Activated CD4-positive, CD25-positive, alpha-beta regulatory T cell treated with anti-CD3 and anti-CD28 coated beads, Interleukin-2, amount 50 U/mL, for 16 hours (primary cell): ENCODE measurements around the gene HIPK1.
"Not testable (repeated sequence)": the region's sequence is repeated elsewhere in the genome, so short reads cannot be mapped to it uniquely, and the experiment has no call there.

Experiments
- DNase-seq: peaks from one replicate; pipeline ENCODE4 v3.0.0-alpha.2; 2020; ENCODE audit warnings: low read depth, low spot score

Gene HIPK1

DNA sequence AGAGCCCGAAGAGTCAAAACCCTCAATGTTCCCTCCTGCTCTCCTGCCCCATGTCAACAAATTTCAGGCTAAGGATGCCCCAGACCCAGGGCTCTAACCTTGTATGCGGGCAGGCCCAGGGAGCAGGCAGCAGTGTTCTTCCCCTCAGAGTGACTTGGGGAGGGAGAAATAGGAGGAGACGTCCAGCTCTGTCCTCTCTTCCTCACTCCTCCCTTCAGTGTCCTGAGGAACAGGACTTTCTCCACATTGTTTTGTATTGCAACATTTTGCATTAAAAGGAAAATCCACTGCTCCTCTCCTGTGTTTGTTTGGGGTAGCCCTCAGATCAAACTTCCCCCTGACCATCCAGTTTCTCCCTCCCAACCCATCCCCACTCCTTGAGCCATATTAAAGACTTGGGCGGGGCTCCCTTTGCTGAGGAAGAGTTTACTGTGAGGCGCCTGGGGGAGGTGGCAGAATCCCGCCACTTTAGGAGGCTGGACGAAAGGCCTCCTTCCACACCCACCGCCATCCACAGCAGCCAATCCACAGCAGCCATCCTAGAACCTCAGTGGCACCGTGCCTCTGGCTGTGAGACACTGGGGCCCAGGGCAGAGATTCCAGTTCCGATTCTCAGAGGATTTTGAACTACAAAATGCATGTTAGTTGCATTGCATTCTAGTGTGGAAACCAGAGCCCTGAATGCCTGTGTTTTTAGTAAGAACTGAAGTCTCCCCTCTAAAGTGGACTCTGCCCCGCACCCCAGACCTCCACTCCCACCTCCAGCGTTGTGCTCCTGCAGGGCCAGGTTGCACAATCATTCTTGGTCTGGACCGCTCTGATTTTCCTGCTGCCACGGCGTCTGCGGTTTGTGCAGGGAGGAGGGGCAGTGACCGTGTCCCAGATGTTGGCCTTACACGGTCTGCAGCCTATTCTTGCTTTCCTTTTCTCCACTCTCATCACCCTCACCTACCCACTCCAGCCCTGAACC, 53.1 kb downstream of the HIPK1 start:
- no peak for DNase-seq

DNA sequence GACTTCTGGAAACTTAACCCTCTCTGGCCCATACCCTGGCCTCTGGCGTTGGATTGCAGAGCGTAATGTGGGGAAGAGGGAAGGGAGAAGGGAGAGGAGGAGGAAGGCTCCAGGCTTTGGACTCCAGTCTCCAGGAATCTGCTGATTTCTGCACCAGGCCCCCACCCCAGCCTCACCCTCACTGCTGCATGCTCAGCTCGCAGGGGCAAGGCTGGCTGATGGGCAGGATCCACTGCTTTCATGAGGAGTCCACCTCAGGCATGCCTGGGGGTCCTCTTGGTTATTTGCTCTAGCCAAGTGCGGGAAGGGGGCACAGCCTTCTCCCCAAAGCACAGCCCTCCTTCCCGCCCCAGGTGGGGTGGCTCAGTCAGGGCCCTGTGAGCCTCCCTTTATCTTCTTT, 53.8 kb downstream of the HIPK1 start:
- DNase-seq = no peak

DNA sequence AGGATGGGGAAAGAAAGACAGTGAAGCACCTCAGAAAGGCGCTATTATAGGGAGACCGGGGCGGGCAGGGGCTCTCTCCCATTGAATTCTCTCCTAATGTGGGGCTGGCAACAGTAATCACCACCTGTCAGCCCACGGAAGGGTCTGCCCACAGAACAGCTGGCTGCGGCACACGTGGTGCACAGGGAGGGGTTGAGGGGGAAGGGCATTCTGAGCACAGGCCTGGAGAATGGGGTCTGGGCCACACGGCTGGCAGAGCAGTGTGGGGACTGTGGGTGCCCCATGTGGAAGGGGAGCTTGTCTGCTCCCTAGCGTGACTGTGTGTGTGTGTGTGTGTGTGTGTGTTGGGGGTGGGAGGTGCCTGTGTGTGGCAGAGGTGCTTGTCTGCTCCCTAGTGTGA, 54.3 kb downstream of the HIPK1 start:
- DNase-seq = no peak

DNA sequence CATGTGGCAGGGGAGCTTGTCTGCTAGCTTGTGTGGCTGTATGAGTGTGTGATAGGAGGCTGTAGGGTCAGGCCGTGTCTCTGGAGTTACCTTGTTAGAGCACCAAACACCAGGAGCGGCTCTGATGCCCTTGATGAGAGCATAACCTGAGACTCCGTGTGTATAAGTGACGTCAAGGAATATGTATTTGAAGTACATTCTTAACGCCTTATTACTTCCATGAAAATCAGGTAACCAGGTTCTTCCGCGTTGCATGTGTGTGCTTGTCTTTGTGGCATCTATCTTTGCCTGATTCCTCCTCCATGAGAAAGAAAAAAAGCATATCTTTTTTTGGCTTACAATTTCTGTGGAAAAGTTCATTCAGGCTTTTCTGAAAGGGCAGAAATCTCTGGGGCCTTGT, 54.7 kb downstream of the HIPK1 start:
- no peak for DNase-seq

DNA sequence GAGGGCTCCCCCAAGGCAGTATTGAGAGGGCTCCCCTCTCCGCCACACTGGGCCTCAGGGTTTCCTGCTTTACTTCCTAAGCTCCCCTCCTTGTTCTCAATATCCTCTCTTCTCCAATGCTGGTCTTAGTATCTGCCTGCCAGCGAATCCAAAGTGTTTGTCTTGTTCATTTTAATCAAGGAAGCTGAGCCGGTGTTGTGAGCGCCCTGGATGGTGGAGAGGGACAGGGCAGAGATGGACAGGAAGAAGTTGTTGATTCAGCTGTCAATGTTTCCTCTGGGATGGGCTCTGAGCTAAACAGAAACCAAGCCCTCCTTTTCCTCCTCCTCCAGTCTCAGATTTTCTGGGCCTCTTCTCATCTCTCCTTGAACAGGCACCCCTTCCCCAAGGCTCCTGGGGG, 55.6 kb downstream of the HIPK1 start:
- DNase-seq = no peak

DNA sequence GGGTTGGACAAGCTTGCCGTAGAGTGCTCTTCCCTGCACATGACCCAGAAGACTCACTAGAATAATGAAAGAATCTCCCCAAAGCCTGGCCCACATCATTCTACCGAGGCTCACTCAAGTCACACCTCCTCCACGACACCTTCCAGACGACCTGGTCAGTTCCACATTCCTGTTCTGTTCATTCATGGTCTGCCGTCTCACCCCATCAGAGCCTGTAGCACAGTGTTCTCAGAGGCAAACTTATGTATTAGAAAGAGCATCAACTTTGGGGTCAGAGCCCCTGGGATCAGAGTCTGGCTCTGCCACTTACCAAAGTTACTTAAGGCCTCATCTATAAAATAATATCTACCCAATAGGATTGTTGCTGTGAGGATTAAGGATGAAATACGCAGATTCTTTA, 57.7 kb downstream of the HIPK1 start:
- no peak for DNase-seq

DNA sequence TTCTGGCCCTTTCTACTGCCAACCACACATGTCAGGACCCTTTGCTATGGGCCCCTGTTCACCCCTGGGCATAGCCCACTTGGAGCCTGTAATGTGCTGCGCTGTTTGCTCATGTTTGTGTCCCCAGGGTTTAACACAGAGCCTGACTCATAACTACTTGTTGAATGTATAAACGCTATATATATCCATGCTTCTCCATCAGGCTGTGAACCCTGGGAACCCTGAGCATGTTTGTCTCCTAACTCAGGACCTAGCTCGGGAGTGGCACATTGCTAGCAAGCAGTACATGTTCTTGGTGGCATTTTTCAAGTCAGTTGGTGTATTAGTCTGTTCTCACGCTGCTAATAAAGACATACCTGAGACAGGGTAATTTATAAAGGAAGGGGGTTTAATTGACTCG, 58.1 kb downstream of the HIPK1 start:
- DNase-seq = no peak

DNA sequence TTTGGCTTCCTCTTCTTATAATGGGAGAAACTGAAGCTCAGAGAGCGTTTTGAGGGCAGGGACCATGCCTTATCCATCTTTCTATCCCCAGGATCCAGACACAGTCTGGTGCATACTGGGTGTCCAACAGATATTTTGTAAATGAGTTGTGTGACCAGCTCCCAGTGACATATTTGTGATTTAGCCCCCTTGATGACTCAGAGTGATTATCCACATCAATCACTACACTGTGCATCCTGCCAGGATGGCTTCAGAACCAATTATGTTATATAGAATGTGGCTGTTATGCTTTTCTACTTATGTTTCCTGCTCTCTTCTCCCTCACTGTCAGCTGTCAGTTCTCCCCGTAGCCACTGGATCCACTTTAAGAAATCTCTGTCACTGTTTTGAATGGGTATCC, 61.4 kb downstream of the HIPK1 start:
- DNase-seq = no peak

DNA sequence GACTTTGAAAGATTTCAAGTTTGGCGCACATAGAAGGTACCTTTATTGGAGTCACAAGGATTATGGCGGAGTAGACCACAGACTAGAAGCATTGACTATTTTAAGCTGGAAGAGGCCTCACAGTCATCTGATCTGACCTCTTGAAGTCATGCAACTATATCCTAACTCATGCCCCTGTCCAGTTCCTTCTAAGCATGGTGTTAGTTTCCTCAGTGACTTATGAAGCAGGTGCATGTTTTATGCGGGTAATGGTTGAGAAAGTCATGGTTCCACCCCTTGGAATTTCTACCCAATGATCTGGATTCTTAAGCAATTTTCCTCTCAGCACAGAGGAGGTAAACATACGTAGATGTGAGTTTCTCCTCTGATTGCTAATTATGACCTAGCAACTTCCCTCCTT, 61.8 kb downstream of the HIPK1 start:
- DNase-seq = no peak

DNA sequence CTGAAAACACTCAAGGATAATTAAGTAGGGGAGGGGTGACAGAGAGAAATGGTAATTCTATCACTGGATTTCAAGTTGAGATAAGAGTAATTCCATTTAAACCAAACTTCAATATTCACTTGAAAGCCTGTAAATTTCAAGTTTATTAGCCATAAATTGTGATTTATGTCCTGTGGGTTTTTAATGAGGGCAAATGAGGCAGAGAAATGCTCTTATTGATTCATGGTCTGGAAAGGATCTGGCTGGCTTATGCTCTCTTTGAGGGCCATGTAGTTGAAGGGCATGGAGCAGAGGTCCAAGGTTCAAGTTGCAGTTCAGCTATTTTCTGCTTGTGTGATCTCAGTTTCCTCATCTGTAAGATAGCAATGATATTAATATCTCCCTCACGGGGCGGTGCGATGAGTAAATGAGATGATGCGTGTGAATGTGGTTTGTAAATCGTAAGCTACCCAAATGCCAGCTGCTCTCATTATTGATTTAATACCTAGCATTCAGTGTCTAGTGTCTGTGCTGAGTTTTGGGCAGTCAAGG, 62.4 kb downstream of the HIPK1 start:
- DNase-seq = no peak

DNA sequence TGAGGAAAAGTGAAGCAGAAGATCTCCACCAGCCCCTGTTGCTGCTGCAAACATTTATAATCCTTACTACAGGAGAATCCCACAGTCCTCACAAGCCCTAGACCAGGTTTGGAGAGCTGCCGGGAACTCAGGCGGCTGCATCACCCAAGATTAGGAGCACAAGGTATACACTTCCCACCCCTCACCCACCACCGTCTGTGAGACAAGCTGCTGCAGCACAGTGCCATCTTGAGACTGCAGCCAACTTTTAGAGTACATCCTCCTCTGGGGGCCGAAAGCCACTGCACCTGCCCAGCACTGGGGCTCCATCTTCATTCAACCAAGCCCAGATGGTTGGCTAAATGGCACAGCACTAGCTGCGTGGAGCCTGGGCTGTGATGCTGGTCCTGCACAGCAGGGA, 63.9 kb downstream of the HIPK1 start:
- DNase-seq = no peak

DNA sequence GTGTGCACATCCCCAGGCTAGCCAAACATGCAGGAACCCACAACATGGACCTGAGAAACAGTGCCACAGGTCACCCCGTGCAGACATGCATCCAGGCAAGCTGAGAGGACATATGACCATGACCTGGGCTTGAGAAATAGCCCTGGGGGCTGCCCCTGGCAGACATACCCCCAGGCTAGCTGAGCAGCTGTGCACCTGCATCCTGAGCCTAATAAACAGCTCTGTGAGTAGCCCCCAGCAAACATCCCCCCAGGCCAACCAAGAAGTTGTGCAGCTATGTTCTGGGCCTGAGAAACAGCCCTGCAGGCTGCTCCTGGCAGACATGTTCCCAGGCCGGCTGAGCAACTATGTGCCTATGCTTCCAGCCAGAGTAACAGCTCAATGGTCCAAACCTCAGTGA, 64.6 kb downstream of the HIPK1 start:
- no peak for DNase-seq

DNA sequence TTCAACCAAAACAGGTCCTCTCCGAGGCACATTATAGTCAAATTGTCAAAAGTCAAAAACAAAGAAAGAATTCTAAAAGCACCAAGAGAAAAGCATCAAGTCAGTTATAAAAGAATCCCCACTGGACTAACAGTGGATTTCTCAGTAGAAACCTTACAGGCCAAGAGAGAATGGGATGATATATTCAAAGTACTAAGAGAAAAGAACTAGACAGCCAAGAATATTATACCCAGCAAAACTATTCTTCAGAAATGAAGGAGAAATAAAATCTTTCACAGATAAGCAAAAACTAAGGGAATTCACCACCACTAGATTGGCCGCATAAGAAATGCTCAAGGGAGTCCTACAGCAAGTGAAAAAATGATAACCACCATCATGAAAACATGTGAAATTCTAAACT, 66.3 kb downstream of the HIPK1 start:
- DNase-seq = no peak

DNA sequence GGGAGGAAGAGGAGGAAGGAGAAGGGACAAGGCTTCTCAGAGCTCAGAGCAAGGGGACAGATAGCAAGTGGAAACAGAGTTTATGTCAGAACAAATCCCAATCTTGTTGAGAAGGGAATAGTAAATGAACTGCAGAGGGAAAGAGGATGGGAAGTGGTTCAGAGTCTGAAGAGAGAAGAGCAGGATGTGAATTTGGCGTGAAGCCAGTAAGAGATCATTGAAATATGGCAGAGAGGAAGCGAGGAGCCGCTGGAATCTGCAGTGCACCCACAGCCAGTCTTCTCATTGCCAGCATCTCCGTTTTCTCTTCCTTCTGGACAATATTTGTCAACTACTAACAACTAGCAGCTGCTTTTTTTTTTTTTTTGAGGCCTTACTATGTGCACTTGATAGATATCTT, 69.2 kb downstream of the HIPK1 start:
- DNase-seq = no peak

DNA sequence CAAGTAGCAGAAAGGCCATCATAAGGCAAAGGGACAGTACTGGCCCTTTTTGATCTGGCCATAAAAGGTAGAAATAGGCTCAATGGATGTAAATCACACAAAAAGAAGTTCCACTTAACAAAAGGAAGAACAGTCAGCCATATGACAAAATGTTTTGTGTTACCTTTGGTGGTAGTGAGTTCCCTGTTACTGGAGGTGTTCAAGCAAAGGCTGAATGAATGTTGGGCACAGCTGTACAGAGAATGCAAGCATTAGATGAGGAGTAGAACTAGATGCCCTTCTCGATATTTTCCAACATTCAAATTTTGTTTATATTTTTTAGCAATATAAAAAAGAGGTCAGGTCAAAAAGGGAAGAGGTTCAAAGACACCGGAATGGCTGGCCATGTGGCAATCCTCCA, 70.1 kb downstream of the HIPK1 start:
- DNase-seq = no peak

DNA sequence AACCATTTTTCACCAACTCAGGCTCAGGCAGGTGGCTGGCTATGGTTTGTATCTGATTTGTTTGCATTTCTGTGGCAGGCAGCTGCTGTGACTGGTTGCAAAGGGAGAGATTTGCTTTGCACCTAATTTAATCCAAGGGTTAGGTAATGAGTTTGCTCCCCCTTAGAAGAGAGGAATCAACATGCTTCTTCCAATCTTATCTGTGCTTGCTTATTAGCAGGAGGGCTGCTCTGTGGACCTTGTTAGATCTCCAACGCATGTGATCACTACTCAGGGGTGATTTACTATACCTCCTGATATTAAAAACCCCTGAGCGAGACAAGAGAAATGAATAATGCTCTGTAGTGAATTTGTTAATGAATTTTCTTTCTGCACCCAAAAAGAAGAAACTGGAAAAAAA, 70.7 kb downstream of the HIPK1 start:
- no peak for DNase-seq

DNA sequence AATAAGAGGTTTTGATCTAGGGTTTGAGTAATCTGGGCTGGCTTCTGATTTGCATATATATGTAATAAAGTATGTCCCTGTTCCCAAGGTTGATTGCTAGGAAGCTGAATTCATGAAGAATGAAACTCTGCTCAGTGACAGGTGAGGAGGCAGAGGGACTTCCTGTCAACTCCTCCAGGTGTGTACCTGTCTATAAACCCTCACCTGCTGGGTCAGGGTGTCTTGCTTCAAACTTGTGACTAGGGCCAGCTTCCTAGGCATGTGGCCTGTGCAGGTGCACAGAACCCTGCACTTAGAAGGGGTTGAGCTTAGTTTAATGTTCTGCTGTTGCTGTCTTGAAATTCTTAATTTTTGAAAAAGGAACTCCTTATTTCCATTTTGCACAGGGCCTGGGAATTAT, 71.3 kb downstream of the HIPK1 start:
- no peak for DNase-seq

DNA sequence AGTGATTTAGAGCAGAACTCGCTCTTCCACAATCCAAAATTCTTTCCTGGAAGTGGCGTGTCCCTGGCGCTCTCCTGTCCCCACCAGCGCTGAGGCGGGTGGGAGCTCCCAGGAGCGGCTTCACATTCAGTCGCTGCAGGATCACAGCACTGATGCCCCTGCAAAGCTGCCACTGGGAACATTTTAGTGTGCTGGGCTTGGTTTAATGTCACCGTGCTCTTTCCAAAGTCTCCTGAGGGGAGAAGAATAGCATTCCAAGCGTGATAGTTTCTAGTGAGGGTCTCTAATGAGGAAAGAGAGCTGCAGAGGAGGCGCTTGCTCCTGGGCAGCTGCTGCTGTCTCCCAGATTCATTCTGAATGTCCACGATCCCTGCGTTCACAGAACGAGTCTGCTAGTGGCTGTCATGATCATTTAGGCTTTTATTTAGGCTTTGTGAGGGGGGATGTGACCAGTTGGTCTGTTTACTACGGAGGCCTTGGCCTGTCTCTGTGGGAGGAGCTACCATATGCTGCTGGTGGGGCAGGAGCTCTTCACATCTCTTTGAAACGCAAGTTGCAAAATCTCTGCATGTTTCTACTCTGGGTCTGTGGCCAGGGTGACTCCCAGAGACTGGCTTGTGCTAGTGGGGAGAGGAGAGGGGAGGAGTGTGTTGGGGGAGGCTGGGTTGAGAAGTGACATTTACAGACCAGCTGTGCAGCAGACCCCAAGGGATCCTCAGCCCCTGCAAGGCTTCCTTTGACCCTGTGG, 73.5 kb downstream of the HIPK1 start:
- DNase-seq = no peak

DNA sequence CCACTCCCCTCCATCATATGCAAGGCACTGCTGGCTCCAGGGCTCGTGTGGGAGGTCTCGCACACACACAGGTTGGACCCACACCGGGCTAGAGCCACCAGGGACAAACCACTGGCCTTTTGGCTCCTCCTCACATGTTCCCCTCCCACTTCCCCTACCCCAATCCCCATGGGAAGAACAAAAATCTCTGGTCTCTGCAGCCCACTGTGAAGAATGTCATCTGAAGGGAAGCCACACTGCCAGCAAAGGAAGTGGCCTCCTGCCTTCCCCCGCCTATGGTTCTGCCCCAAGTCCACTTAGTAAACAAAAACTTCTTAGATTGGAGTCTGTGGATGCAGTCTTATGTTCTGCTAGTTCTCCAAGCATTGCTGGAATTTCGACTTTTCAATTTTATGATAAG, 74.3 kb downstream of the HIPK1 start:
- no peak for DNase-seq

DNA sequence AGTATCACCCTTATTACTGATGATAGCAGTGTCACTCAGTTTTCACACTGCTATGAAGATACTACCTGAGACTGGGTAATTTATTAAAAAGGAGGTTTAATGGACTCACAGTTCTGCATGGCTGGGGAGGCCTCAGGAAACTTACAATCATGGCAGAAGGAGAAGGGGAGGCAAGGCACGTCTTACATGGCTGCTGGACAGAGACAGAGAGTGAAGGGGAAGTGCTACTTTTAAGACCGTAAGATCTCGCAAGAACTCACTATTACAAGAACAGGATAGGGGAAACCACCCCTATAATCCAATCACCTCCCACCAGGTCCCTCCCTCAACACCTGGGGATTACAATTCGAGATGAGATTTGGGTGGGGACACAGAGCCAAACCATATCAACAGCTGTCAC, 77.7 kb downstream of the HIPK1 start:
- not testable (repeated sequence) for DNase-seq

DNA sequence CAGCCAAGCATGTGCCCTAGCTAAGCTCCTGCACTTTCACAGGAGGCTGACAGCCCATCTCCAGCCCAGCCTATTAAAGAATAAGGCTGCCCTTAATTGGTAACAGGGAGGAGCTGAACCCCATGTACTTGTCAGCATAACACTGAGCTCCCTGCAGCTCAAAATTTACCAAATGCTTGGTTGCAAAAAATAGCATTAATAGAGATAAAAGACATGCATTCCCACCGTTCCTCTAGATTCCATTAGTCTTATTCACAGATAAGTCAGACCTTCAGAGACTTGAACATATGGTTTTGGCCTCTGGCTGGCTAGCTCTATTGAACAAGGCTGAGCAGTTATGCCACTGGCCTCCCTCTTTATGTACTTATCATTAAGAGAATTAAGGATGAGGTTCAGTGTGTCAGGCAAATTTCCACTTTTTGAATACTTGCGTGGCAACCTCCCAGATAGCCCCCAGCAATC, 79.4 kb downstream of the HIPK1 start:
- no peak for DNase-seq

DNA sequence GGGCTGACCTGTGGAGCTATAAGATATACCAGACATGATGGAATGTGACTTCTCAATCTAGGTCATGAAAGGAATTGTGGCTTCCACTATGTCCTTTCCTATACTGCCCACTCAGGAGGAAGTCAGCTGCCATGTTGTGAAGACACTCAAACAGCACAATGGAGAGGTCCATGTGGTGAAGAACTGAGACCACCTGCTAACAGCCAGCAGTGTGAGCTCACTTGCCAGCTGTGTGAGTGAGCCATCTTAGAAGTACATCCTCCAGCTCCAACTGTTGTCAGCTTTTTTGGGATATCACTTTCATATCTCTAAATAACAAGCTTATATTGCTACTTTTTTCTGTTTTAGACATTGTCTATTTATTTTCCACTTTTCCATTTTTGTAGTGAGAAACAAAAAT, 79.9 kb downstream of the HIPK1 start:
- no peak for DNase-seq

DNA sequence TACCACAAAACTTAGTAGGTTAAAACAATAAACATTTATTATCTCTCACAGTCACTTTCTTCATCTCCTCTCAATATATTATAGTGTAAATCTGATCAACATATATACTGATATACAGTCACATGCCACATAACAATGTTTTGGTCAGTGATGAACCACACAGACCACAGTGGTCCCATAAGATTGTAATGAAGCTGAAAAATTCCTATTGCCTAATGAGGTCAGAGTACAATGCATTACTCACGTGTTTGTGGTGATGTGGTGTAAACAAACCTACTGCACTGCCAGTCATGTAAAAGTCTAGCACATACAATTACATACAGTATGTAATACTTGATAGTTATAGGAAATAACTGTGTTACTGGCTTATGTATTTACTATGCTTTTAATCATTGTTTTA, 80.3 kb downstream of the HIPK1 start:
- no peak for DNase-seq
